ENCODE data around the gene GAB3.

GAB3 gene

GRCh38 chrX:154733066-154733425 lies 17.8 kb downstream of the GAB3 start:
- Histone ChIP-seq H2AK5ac (ENCODE audit: low read depth, low read length) (no peak overlapping the region), H3K27ac (replicated peaks; ENCODE audit: low read length) (no peak overlapping the region), H3K27me3 (ENCODE audit: control insufficient read depth in 3 of 3, insufficient read depth in 3 of 3, low read depth in 1 of 3, low read length in 3 of 3) (peaks cover 0 to 52% (median 0%) of the 10 kb centered on the region in 3 experiments), H3K4me2 (ENCODE audit: insufficient read depth, low read length, poor library complexity, severe bottlenecking) (no peak overlapping the region), H3K9ac (ENCODE audit: low read depth, low read length, poor library complexity) (no peak overlapping the region), H2BK15ac (ENCODE audit: low read length) (no peak overlapping the region), H3K4ac (ENCODE audit: low read length) (no peak overlapping the region), H4K8ac (ENCODE audit: low read depth, low read length) (no peak overlapping the region), H3K9me3 (replicated peaks in 1 of 2; ENCODE audit: control insufficient read depth in 2 of 2, insufficient read depth in 1 of 2, low read depth in 1 of 2, low read length in 2 of 2) (no peaks in the 10 kb centered on the region), H3K23ac (ENCODE audit: low read depth, low read length, poor library complexity) (no peak overlapping the region), H2BK12ac (ENCODE audit: low read length) (no peak overlapping the region), H2BK5ac (ENCODE audit: low read length) (no peak overlapping the region), H3K14ac (ENCODE audit: low read length) (no peak overlapping the region), H3K4me1 (ENCODE audit: control insufficient read depth in 2 of 2, insufficient read depth in 1 of 2, low read depth in 1 of 2, low read length in 2 of 2) (peaks cover 0 to 4% of the 10 kb centered on the region in 2 donors), H2AFZ (ENCODE audit: low read length) (no peak overlapping the region), H3K18ac (ENCODE audit: low read length) (no peak overlapping the region), H4K91ac (ENCODE audit: low read depth, low read length, poor library complexity) (no peak overlapping the region), H3K79me1 (ENCODE audit: low read depth, low read length) (no peaks in the 10 kb centered on the region), H3K4me3 (ENCODE audit: low read length in 2 of 2) (no peak overlapping the region), H3K36me3 (replicated peaks in 1 of 2; ENCODE audit: control insufficient read depth in 2 of 2, insufficient read depth in 2 of 2, low read length in 2 of 2) (no peaks in the 10 kb centered on the region), H2BK120ac (ENCODE audit: low read depth, low read length) (no peak overlapping the region)
- WGBS, 2 donors (ENCODE audit: extremely low coverage in 2 of 2, insufficient read length in 2 of 2, insufficient replicate concordance in 1 of 2) = no CpG with 5 or more reads among the region's 2 CpGs
- DNase-seq (ENCODE audit: low spot score) = no peak

GRCh38 chrX:154732421-154733065 lies 18.3 kb downstream of the GAB3 start:
- Histone ChIP-seq H3K9ac (ENCODE audit: low read depth, low read length, poor library complexity) (no peak overlapping the region), H3K14ac (ENCODE audit: low read length) (no peak overlapping the region), H2BK120ac (ENCODE audit: low read depth, low read length) (no peak overlapping the region), H3K9me3 (replicated peaks in 1 of 2; ENCODE audit: control insufficient read depth in 2 of 2, insufficient read depth in 1 of 2, low read depth in 1 of 2, low read length in 2 of 2) (no peaks in the 10 kb centered on the region), H2BK5ac (ENCODE audit: low read length) (no peak overlapping the region), H3K4me2 (ENCODE audit: insufficient read depth, low read length, poor library complexity, severe bottlenecking) (no peak overlapping the region), H4K8ac (ENCODE audit: low read depth, low read length) (no peak overlapping the region), H3K79me1 (ENCODE audit: low read depth, low read length) (no peaks in the 10 kb centered on the region), H3K23ac (ENCODE audit: low read depth, low read length, poor library complexity) (no peak overlapping the region), H3K4me1 (ENCODE audit: control insufficient read depth in 2 of 2, insufficient read depth in 1 of 2, low read depth in 1 of 2, low read length in 2 of 2) (peaks cover 0 to 4% of the 10 kb centered on the region in 2 donors), H3K27me3 (ENCODE audit: control insufficient read depth in 3 of 3, insufficient read depth in 3 of 3, low read depth in 1 of 3, low read length in 3 of 3) (peaks cover 0 to 55% (median 0%) of the 10 kb centered on the region in 3 experiments), H3K4ac (ENCODE audit: low read length) (no peak overlapping the region), H2AK5ac (ENCODE audit: low read depth, low read length) (no peak overlapping the region), H3K27ac (replicated peaks; ENCODE audit: low read length) (no peak overlapping the region), H3K36me3 (replicated peaks in 1 of 2; ENCODE audit: control insufficient read depth in 2 of 2, insufficient read depth in 2 of 2, low read length in 2 of 2) (no peaks in the 10 kb centered on the region), H2BK12ac (ENCODE audit: low read length) (no peak overlapping the region), H2BK15ac (ENCODE audit: low read length) (no peak overlapping the region), H2AFZ (ENCODE audit: low read length) (no peak overlapping the region), H3K4me3 (ENCODE audit: low read length in 2 of 2) (no peak overlapping the region), H3K18ac (ENCODE audit: low read length) (no peak overlapping the region), H4K91ac (ENCODE audit: low read depth, low read length, poor library complexity) (no peak overlapping the region)
- no CpG with 5 or more reads among the region's 5 CpGs for WGBS, 2 donors (ENCODE audit: extremely low coverage in 2 of 2, insufficient read length in 2 of 2, insufficient replicate concordance in 1 of 2)
- no peak for DNase-seq (ENCODE audit: low spot score)

GRCh38 chrX:154731881-154732280 lies 19.0 kb downstream of the GAB3 start:
- Histone ChIP-seq H3K36me3 (replicated peaks in 1 of 2; ENCODE audit: control insufficient read depth in 2 of 2, insufficient read depth in 2 of 2, low read length in 2 of 2) (no peaks in the 10 kb centered on the region), H2BK5ac (ENCODE audit: low read length) (no peak overlapping the region), H4K91ac (ENCODE audit: low read depth, low read length, poor library complexity) (no peak overlapping the region), H2AFZ (ENCODE audit: low read length) (no peak overlapping the region), H3K79me1 (ENCODE audit: low read depth, low read length) (no peaks in the 10 kb centered on the region), H3K23ac (ENCODE audit: low read depth, low read length, poor library complexity) (no peak overlapping the region), H2BK15ac (ENCODE audit: low read length) (no peak overlapping the region), H3K4ac (ENCODE audit: low read length) (no peak overlapping the region), H4K8ac (ENCODE audit: low read depth, low read length) (no peak overlapping the region), H3K4me1 (ENCODE audit: control insufficient read depth in 2 of 2, insufficient read depth in 1 of 2, low read depth in 1 of 2, low read length in 2 of 2) (peaks cover 0 to 4% of the 10 kb centered on the region in 2 donors), H3K9me3 (replicated peaks in 1 of 2; ENCODE audit: control insufficient read depth in 2 of 2, insufficient read depth in 1 of 2, low read depth in 1 of 2, low read length in 2 of 2) (no peaks in the 10 kb centered on the region), H3K14ac (ENCODE audit: low read length) (no peak overlapping the region), H3K9ac (ENCODE audit: low read depth, low read length, poor library complexity) (no peak overlapping the region), H3K27me3 (ENCODE audit: control insufficient read depth in 3 of 3, insufficient read depth in 3 of 3, low read depth in 1 of 3, low read length in 3 of 3) (peaks cover 0 to 57% (median 0%) of the 10 kb centered on the region in 3 experiments), H3K18ac (ENCODE audit: low read length) (no peak overlapping the region), H3K4me3 (ENCODE audit: low read length in 2 of 2) (no peak overlapping the region), H3K4me2 (ENCODE audit: insufficient read depth, low read length, poor library complexity, severe bottlenecking) (no peak overlapping the region), H2AK5ac (ENCODE audit: low read depth, low read length) (no peak overlapping the region), H2BK12ac (ENCODE audit: low read length) (no peak overlapping the region), H3K27ac (replicated peaks; ENCODE audit: low read length) (no peak overlapping the region), H2BK120ac (ENCODE audit: low read depth, low read length) (no peak overlapping the region)
- WGBS, 2 donors (ENCODE audit: extremely low coverage in 2 of 2, insufficient read length in 2 of 2, insufficient replicate concordance in 1 of 2) = no CpG with 5 or more reads among the region's 7 CpGs
- DNase-seq (ENCODE audit: low spot score) = no peak

GRCh38 chrX:154731184-154731583 lies 19.7 kb downstream of the GAB3 start:
- H3K23ac ChIP-seq (ENCODE audit: low read depth, low read length, poor library complexity) = no peak overlapping the region
- H3K36me3 ChIP-seq (replicated peaks in 1 of 2; ENCODE audit: control insufficient read depth in 2 of 2, insufficient read depth in 2 of 2, low read length in 2 of 2) = no peaks in the 10 kb centered on the region
- H2AFZ ChIP-seq (ENCODE audit: low read length) = no peak overlapping the region
- no peak overlapping the region for H3K27ac ChIP-seq (replicated peaks; ENCODE audit: low read length)
- no peak overlapping the region for H3K4ac ChIP-seq (ENCODE audit: low read length)
- no peak overlapping the region for H2BK120ac ChIP-seq (ENCODE audit: low read depth, low read length)
- no peak overlapping the region for H2BK5ac ChIP-seq (ENCODE audit: low read length)
- no peak overlapping the region for H4K91ac ChIP-seq (ENCODE audit: low read depth, low read length, poor library complexity)
- H2AK5ac ChIP-seq (ENCODE audit: low read depth, low read length) = no peak overlapping the region
- no peak overlapping the region for H4K8ac ChIP-seq (ENCODE audit: low read depth, low read length)
- no peak overlapping the region for H3K18ac ChIP-seq (ENCODE audit: low read length)
- H3K9me3 ChIP-seq (replicated peaks in 1 of 2; ENCODE audit: control insufficient read depth in 2 of 2, insufficient read depth in 1 of 2, low read depth in 1 of 2, low read length in 2 of 2) = no peaks in the 10 kb centered on the region
- peaks cover 0 to 55% (median 0%) of the 10 kb centered on the region in 3 experiments for H3K27me3 ChIP-seq (ENCODE audit: control insufficient read depth in 3 of 3, insufficient read depth in 3 of 3, low read depth in 1 of 3, low read length in 3 of 3)
- H3K79me1 ChIP-seq (ENCODE audit: low read depth, low read length) = no peaks in the 10 kb centered on the region
- no peak overlapping the region for H3K14ac ChIP-seq (ENCODE audit: low read length)
- H2BK12ac ChIP-seq (ENCODE audit: low read length) = no peak overlapping the region
- H3K4me2 ChIP-seq (ENCODE audit: insufficient read depth, low read length, poor library complexity, severe bottlenecking) = no peak overlapping the region
- no peak for DNase-seq (ENCODE audit: low spot score)
- H3K4me1 ChIP-seq (ENCODE audit: control insufficient read depth in 2 of 2, insufficient read depth in 1 of 2, low read depth in 1 of 2, low read length in 2 of 2) = peaks cover 0 to 4% of the 10 kb centered on the region in 2 donors
- no peak overlapping the region for H3K4me3 ChIP-seq (ENCODE audit: low read length in 2 of 2)
- no peak overlapping the region for H3K9ac ChIP-seq (ENCODE audit: low read depth, low read length, poor library complexity)
- no CpG with 5 or more reads among the region's 5 CpGs for WGBS, 2 donors (ENCODE audit: extremely low coverage in 2 of 2, insufficient read length in 2 of 2, insufficient replicate concordance in 1 of 2)
- no peak overlapping the region for H2BK15ac ChIP-seq (ENCODE audit: low read length)

All from neuronal stem cell (in vitro differentiated cells).